WI38 (cell line): ENCODE data around the gene GSG1.

Experiments
- H3K4me3 ChIP-seq: 2 replicates; pipeline ENCODE4 v1.5.1; 2011; ENCODE audit warnings: low read depth, mild to moderate bottlenecking, control low read depth, low read length
- CTCF ChIP-seq: IDR thresholded peaks from 2 replicates; pipeline ENCODE4 v1.5.1; 2012; ENCODE audit warnings: low read depth, mild to moderate bottlenecking, control low read depth, low read length

GSG1 gene

GRCh38 chr12:13099844-13100604 lies 3.4 kb downstream of the GSG1 start:
- TF ChIP-seq CTCF, result no peak
- peak overlapping the region; percentile 39 for H3K4me3 ChIP-seq

- TF ChIP-seq CTCF, result no peak
- no peak overlapping the region for H3K4me3 ChIP-seq
These were observed 4.2 kb downstream of the GSG1 start for GRCh38 chr12:13099066-13099843.

DNA sequence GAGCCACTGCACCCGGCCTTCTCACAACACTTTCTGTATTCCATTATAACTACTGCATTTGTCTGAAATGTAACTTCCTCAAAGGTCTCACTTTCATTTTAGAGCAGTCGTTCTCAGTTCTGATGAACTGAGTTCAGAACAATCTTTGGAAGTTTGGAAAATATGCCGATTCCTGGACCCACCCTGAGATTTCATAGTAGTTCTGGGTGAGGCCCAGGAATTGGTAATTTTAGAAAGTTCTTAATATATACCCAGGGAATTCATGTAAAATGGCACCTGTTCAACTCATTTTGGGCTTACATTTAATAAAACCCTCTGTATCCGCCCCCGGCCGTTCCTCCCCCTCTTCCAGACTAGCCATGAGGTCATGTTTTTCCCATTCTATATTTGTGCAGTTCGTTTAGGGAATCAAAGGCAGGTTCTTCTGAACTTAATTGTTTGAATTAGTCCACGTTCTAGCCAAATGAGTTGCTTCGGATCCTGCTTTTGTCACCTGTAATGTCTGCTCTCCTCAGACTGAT lies 5.9 kb downstream of the GSG1 start:
- H3K4me3 ChIP-seq, result no peak overlapping the region; the same call in 1 of the 2 replicates

GRCh38 chr12:13095266-13095995 lies 8.0 kb downstream of the GSG1 start:
- TF ChIP-seq CTCF, result no peak

More for the DNA sequence above, 5.9 kb downstream of the GSG1 start:
- no peak for TF ChIP-seq CTCF

GRCh38 chr12:13094367-13094766 lies 9.1 kb downstream of the GSG1 start:
- no peak overlapping the region for H3K4me3 ChIP-seq
- TF ChIP-seq CTCF, result no peak

More at GRCh38 chr12:13095266-13095995, 8.0 kb downstream of the GSG1 start:
- H3K4me3 ChIP-seq, result no peak overlapping the region

DNA sequence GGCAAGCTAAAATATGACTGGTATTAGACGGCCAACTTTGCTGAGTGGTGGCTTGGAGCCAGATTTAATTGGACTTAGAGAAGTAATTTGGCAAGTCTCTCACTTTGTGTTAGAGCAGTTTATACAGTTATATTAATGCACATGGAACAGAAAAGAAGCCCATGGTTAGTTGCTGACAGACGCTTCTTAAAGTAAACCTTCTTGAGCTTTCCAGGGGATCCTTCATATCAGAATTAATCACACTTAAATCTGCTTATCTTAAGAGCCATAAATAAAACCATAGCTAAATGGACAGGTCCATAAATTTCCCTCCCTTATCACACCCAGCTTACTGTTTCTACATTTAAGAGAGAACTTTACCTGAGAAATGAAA lies 9.6 kb downstream of the GSG1 start:
- no peak for TF ChIP-seq CTCF
- no peak overlapping the region for H3K4me3 ChIP-seq
